Skeletal muscle satellite cell (primary cell): ENCODE results near the gene KCNJ13.

ENCODE experiments used
- H3K27me3 ChIP-seq: 2 replicates; pipeline ENCODE4 v1.7.0; 2013; ENCODE audit warnings: low read length; ENCODE audit not compliant: control insufficient read depth, insufficient read depth
- H3K36me3 ChIP-seq: 2 replicates; pipeline ENCODE4 v1.7.0; 2013; ENCODE audit warnings: mild to moderate bottlenecking, control low read depth, low read length; ENCODE audit not compliant: insufficient read depth
- H3K4me1 ChIP-seq: 2 replicates; pipeline ENCODE4 v1.7.0; 2013; ENCODE audit warnings: low read length; ENCODE audit not compliant: control insufficient read depth, insufficient read depth
- H3K4me2 ChIP-seq: 2 replicates; pipeline ENCODE4 v1.7.0; 2013; ENCODE audit warnings: mild to moderate bottlenecking, low read length
- H3K4me3 ChIP-seq: 2 replicates; pipeline ENCODE4 v1.7.0; 2013; ENCODE audit warnings: low read length
- H3K9ac ChIP-seq: 2 replicates; pipeline ENCODE4 v1.7.0; 2013; ENCODE audit warnings: mild to moderate bottlenecking, low read depth, low read length, moderate library complexity
- H3K9me3 ChIP-seq: replicated peaks from 2 replicates; pipeline ENCODE4 v1.7.0; 2013; ENCODE audit warnings: mild to moderate bottlenecking, control low read depth, low read length

Gene KCNJ13

DNA sequence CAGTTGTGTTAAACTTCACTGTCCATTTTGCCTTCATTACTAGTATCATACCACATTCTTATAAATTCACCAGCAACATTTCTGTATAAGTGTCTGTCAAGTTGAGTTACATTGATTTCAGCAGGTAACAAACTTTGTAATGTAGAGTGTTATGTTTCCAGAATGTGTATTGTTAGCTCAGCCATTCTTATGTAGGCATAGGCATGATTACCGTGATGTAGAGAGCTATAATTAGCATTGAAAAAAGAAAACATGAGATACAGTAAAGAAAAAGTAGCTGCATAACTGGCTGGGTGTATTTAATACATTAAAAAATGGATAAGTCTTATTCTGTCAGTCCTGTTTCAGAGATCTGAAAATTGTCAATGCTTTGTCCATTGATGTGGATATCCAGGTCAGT, 8.5 kb downstream of the KCNJ13 start:
- Histone ChIP-seq H3K4me3 (no peak overlapping the region), H3K36me3 (peaks cover 46% of the 10 kb centered on the region), H3K9me3 (no peaks in the 10 kb centered on the region), H3K4me1 (peaks cover 13% of the 10 kb centered on the region), H3K27me3 (no peaks in the 10 kb centered on the region), H3K4me2 (no peak overlapping the region), H3K9ac (no peak overlapping the region)

DNA sequence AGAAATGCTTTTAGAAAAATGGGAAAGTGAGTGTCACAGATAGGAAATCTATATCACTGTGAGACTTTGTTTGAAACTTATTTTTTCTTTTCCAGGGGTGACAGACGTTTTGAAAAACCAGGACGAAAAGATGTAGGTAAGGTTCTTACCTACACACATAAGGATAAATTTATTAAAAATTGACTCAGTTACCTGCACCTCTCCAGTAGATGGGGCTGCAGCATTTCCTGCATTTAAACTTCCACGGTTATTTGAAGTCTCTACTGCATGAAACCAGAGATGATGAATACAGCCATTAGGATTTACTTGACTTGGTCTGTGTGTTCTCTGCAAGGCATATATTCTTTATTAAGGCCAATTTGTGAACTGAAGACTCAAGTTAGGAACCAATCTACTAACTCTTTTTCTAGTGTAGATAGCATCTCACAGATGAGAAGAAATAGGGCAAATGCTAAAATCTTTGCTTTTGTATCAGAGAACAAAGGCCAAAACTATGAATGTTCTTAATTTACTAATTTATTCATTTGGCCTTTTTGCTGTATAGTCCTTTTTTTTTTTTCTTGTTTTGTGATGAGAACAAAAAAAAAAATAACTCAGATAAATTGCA, 15.0 kb downstream of the KCNJ13 start:
- Histone ChIP-seq H3K9ac (no peak overlapping the region), H3K27me3 (no peaks in the 10 kb centered on the region), H3K4me1 (peaks cover 3% of the 10 kb centered on the region), H3K36me3 (peaks cover 34% of the 10 kb centered on the region), H3K9me3 (no peaks in the 10 kb centered on the region), H3K4me2 (no peak overlapping the region), H3K4me3 (no peak overlapping the region)

DNA sequence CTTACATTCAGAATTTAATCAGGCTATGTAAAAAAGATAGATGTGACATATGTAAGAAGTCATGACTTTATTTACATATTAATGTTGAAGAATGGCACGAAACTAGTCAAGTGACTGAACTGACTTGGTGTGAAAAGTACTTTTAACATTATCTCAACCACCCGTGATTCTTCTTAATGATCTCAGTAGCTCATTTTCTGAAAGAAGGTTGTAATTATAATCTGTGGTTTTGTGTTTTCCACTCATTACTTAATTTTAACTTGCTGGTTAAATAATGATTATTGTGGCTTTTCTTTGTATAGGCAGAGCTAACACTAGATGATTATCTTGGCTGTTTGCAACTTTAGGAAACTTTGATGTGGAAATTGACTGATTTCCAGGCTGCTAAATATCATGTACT, 18.5 kb downstream of the KCNJ13 start:
- no peak overlapping the region for H3K9ac ChIP-seq
- H3K9me3 ChIP-seq, result no peaks in the 10 kb centered on the region
- no peaks in the 10 kb centered on the region for H3K27me3 ChIP-seq
- H3K36me3 ChIP-seq, result peaks cover 22% of the 10 kb centered on the region
- no peak overlapping the region for H3K4me2 ChIP-seq
- H3K4me1 ChIP-seq, result no peaks in the 10 kb centered on the region
- no peak overlapping the region for H3K4me3 ChIP-seq

DNA sequence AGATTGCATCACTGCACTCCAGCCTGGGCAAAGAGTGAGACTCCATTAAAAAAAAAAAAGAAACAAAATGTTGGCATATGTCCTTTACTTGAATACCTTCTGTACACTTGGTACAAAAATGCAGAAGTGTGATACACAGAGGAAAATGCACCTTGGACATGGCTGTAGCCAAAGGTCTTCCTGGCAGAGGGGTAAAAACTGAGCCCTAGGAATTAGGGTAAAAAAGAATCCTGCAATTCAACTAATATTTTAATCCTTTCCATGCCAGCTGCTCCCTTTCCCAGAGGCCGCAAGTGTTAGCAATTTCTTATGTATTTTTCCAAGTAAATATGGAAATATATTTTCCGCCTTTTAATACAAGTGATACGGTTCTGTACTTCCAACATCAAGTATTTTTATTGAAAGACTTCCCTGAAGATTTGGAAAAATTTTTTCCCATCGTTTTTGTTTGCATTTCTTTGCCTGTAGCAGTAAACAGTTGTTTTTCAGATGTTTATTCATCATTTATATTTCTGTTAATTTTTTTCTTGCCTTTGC, 26.2 kb downstream of the KCNJ13 start:
- no peak overlapping the region for H3K4me2 ChIP-seq
- no peak overlapping the region for H3K4me3 ChIP-seq
- H3K27me3 ChIP-seq, result no peaks in the 10 kb centered on the region
- no peak overlapping the region for H3K9ac ChIP-seq
- no peaks in the 10 kb centered on the region for H3K9me3 ChIP-seq
- peaks cover 50% of the 10 kb centered on the region for H3K36me3 ChIP-seq
- peaks cover 5% of the 10 kb centered on the region for H3K4me1 ChIP-seq

DNA sequence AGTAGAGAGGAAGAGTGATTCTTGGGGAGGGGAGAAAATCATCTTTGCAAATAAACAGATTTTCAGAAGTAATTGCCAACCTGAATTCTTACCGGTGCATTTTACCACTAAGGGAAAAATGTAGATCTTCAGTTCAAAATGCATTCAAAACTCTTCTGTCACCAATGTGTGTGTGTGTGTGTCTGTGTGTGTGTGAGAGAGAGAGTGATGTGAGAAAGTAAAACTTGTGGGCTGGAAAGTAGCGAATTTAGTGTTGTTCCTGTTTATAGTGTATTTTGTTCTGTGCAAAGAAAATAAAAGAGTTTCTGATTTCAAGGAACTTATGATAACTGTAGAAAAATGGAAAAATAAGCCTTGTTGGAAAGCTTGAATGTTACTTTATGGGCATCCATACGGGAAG, 27.0 kb downstream of the KCNJ13 start:
- Histone ChIP-seq H3K4me3 (no peak overlapping the region), H3K4me2 (no peak overlapping the region), H3K36me3 (peaks cover 50% of the 10 kb centered on the region), H3K4me1 (peaks cover 5% of the 10 kb centered on the region), H3K9me3 (no peaks in the 10 kb centered on the region), H3K27me3 (no peaks in the 10 kb centered on the region), H3K9ac (no peak overlapping the region)

DNA sequence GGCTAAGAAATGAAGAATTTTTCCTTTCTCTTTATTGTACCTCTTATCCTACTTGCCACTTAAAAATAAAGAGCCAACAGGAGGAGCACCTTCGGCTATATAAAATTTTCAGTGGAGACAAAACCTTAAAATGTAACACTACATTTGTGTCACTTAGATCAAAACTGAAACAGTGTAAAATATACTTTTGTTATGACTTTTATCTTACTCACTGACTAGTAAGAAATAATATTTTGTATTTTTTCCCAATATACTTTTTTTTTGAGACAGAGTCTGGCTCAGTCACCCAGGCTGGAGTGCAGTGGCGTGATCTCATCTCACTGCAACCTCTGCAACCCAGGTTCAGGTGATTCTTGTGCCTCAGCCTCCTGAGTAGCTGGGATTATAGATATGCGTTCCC, 28.3 kb downstream of the KCNJ13 start:
- Histone ChIP-seq H3K9me3 (no peaks in the 10 kb centered on the region), H3K9ac (no peak overlapping the region), H3K27me3 (no peaks in the 10 kb centered on the region), H3K4me3 (no peak overlapping the region), H3K4me2 (no peak overlapping the region), H3K4me1 (peaks cover 5% of the 10 kb centered on the region), H3K36me3 (peaks cover 46% of the 10 kb centered on the region)

DNA sequence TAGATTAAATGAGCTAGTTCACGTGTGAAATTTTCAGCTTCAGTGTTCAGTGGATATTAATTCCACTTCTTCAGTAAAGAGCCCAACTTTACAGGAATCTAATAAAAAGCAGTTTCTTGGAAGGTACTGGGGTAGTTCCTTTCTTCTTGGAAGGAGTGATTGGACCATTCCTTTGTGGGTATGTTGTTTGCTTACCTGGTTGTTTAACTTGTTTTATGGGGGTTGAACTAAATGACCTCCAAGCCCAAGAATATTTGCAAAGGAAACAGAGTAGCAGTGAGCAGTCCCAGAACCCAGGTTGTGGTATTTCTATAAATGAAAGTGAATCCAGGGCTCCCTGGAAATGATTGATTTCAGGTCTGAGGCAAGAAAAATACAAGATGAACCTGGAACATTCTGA, 31.4 kb downstream of the KCNJ13 start:
- no peak overlapping the region for H3K4me3 ChIP-seq
- H3K4me1 ChIP-seq, result peaks cover 1% of the 10 kb centered on the region
- no peaks in the 10 kb centered on the region for H3K27me3 ChIP-seq
- H3K36me3 ChIP-seq, result peaks cover 23% of the 10 kb centered on the region
- H3K9ac ChIP-seq, result no peak overlapping the region
- no peaks in the 10 kb centered on the region for H3K9me3 ChIP-seq
- no peak overlapping the region for H3K4me2 ChIP-seq

DNA sequence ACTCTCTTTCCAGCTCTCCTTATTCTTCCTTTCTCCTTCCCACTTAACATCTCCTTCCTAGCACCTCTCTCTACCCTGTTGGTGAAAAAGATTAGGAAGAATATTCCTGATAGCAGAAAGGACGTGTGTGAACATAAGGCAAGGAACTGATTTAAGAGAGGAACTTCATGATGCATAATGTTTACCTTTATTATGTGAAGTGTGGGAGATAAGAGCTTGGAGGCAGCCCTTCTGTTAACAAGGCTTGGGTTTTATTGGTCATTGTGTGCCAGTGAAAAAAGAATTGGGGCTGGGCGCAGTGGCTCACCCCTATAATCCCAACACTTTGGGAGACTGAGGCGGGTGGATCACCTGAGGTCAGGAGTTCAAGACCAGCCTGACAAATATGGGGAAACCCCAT, 34.4 kb downstream of the KCNJ13 start:
- Histone ChIP-seq H3K36me3 (peaks cover 21% of the 10 kb centered on the region), H3K4me2 (no peak overlapping the region), H3K4me1 (no peaks in the 10 kb centered on the region), H3K9me3 (no peaks in the 10 kb centered on the region), H3K4me3 (no peak overlapping the region), H3K9ac (no peak overlapping the region), H3K27me3 (no peaks in the 10 kb centered on the region)

DNA sequence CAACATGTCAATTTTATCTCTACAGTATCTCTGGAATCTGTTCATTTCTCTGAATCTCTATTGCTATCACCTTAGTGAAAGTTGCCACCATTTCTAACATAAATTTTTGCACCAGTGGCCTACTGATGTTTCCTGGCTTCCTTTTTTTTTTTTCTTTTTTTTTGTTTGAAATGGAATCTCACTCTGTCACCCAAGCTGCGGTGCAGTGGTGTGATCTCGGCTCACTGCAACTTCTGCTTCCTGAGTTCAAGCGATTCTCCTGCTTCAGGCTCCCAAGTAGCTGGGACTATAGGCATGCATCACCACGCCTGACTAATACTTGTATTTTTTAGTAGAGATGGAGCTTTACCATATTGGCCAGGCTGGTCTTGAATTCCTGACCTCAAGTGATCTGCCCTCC, 35.1 kb downstream of the KCNJ13 start:
- Histone ChIP-seq H3K4me1 (no peaks in the 10 kb centered on the region), H3K9ac (no peak overlapping the region), H3K4me3 (no peak overlapping the region)

DNA sequence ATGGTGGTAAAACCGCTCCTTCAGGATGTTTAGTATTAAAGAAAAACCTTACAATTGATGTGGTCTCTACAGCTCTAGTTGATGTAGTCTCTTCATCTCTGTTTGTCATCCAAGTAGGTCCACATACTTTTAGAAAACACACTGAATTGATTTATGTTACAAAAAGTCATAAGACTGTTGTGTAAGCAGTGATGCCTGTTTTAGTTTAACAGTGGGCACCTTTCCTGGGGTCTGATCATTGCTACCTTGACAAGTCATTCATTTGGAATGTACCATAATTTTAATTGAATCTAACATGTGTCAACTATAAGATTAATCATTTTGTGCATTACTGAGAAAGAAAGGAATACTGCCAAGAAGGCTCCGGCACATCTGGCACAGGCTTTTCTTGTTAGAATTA, 44.9 kb downstream of the KCNJ13 start:
- H3K4me1 ChIP-seq, result peaks cover 8% of the 10 kb centered on the region
- no peaks in the 10 kb centered on the region for H3K27me3 ChIP-seq
- H3K4me3 ChIP-seq, result no peak overlapping the region
- peaks cover 32% of the 10 kb centered on the region for H3K36me3 ChIP-seq
- H3K4me2 ChIP-seq, result no peak overlapping the region
- no peaks in the 10 kb centered on the region for H3K9me3 ChIP-seq
- H3K9ac ChIP-seq, result no peak overlapping the region

More for the DNA sequence above, 35.1 kb downstream of the KCNJ13 start:
- Histone ChIP-seq H3K4me2 (no peak overlapping the region), H3K27me3 (no peaks in the 10 kb centered on the region), H3K9me3 (no peaks in the 10 kb centered on the region), H3K36me3 (peaks cover 24% of the 10 kb centered on the region)

DNA sequence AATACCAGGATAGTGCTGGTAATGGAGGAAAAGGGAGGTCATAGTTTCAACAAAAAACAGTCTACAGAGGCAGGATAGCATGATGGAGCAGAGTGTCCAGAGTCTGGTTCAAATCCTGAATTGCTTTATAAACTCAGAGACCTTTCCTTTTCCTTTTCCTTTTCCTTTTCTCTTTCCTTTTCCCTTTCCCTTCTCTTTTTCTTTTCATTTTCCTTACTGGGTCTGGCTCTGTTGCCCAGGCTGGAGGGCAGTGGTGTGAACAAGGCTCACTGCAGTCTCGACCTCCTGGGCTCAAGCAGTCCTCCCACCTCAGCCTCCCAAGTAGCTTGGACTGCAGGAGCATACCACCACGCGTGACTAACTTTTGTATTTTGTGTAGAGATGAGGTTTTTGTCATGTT, 47.6 kb downstream of the KCNJ13 start:
- no peak overlapping the region for H3K9ac ChIP-seq
- no peaks in the 10 kb centered on the region for H3K9me3 ChIP-seq
- no peak overlapping the region for H3K4me2 ChIP-seq
- H3K27me3 ChIP-seq, result no peaks in the 10 kb centered on the region
- H3K4me1 ChIP-seq, result peaks cover 8% of the 10 kb centered on the region
- no peak overlapping the region for H3K4me3 ChIP-seq
- H3K36me3 ChIP-seq, result peaks cover 27% of the 10 kb centered on the region

DNA sequence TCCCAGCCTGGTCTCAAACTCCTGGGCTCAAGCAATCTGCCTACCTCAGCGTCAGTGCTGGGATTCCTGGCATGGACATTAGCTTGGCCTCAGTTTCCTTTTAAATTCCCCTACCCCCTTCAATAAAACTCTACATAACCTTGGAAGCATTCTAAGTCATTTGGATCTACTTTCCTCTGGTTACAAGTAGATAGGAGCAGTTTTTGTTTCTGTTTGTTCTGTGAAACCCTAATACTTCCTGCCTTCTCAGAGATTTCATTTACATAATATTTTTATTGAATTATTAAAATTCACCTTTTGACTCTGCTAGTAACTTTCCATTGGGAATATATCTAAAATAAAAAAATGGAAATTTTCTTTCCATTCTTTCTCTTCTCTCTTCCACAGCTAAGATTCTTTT, 53.3 kb downstream of the KCNJ13 start:
- H3K4me3 ChIP-seq, result no peak overlapping the region
- no peak overlapping the region for H3K4me2 ChIP-seq
- H3K9me3 ChIP-seq, result no peaks in the 10 kb centered on the region
- no peak overlapping the region for H3K9ac ChIP-seq
- H3K27me3 ChIP-seq, result no peaks in the 10 kb centered on the region
- peaks cover 26% of the 10 kb centered on the region for H3K36me3 ChIP-seq
- no peaks in the 10 kb centered on the region for H3K4me1 ChIP-seq
